Fibroblast of villous mesenchyme (primary cell): ENCODE measurements around the gene INSR. TPM values are rescaled to one million over a fixed set of nuclear protein-coding genes. Genes with fewer than 3 reads are reported as not detected.
"Not testable (repeated sequence)": the region's sequence is repeated elsewhere in the genome, so short reads cannot be mapped to it uniquely, and the experiment has no call there.

Experiments
- DNase-seq: peaks from one replicate; pipeline ENCODE4 v3.0.0-alpha.2; 2010; ENCODE audit warnings: low read depth
- H3K4me3 ChIP-seq: 2 replicates; pipeline ENCODE4 v1.5.1; 2011; ENCODE audit warnings: low read depth, mild to moderate bottlenecking, low read length
- total RNA-seq: library from RNA; depleted of rRNA; stranded (reverse); fragments of >200 nt; gene quantifications from 2 replicates; pipeline ENCODE4 v1.2.3, GENCODE V29; 2012
- TF ChIP-seq, protein P1 (sequence below): IDR thresholded peaks from 2 replicates; pipeline ENCODE4 v1.5.1; 2012; ENCODE audit warnings: low read depth, mild to moderate bottlenecking, low read length; ENCODE audit not compliant: insufficient read depth

INSR gene
- total RNA-seq, 1 donor: 3.0 TPM

DNA sequence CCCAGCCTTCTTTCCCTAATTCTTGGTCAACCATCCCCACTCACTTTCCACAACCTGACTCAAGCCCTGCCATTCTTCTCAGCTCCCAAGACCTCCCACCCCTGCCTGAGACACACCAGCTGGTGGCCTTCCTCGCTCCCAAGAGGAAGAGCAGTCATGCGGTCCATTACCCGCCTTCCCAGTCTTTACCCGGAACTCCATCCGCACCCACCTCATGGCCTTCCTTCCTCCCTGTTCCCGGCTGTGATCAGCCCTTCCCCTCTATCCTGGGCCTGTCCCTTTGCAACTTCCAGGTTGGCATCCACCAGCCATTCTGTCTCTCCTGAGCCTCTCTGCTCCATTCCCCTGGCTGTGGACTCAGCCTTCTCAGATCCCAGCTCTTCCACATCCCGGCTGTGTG, 18.6 kb upstream of the INSR start:
- TF ChIP-seq, protein P1, sequence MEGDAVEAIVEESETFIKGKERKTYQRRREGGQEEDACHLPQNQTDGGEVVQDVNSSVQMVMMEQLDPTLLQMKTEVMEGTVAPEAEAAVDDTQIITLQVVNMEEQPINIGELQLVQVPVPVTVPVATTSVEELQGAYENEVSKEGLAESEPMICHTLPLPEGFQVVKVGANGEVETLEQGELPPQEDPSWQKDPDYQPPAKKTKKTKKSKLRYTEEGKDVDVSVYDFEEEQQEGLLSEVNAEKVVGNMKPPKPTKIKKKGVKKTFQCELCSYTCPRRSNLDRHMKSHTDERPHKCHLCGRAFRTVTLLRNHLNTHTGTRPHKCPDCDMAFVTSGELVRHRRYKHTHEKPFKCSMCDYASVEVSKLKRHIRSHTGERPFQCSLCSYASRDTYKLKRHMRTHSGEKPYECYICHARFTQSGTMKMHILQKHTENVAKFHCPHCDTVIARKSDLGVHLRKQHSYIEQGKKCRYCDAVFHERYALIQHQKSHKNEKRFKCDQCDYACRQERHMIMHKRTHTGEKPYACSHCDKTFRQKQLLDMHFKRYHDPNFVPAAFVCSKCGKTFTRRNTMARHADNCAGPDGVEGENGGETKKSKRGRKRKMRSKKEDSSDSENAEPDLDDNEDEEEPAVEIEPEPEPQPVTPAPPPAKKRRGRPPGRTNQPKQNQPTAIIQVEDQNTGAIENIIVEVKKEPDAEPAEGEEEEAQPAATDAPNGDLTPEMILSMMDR: no peak
- no peak for DNase-seq
- no peak overlapping the region for H3K4me3 ChIP-seq

DNA sequence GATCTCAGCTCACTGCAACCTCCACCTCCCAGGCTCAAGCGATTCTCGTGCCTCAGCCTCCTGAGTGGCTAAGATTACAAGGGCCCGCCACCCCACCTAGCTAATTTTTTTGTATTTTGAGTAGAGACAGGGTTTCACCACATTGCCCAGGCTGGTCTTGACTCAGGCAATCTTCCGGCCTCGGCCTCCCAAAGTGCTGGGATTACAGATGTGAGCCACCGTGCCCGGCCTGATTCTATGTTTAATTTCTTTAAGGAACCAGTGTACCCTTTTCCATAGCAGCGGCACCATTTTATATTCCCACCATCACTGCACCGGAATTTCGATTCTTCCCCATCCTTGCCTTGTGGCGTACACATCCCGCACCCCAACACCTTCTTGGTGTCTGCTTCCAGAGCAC, 17.7 kb upstream of the INSR start:
- no peak for DNase-seq
- TF ChIP-seq, protein P1: no peak
- no peak overlapping the region for H3K4me3 ChIP-seq

DNA sequence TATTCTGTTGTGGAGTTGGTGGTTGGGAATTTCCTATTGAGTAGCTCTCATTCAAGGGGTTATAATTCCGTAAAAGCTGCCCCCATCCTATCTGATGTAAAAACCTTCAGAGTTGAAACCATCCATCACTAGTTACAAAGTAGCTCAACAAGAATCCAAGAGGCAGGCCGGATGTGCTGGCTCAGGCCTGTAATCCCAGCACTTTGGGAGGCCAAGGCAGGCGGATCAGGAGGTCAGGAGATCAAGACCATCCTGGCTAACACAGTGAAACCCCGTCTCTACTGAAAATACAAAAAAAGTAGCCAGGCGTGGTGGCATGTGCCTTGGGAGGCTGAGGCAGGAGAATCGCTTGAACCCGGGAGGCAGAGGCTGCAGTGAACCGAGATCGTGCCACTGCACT, 14.1 kb upstream of the INSR start:
- DNase-seq, H3K4me3 ChIP-seq: not testable (repeated sequence)

DNA sequence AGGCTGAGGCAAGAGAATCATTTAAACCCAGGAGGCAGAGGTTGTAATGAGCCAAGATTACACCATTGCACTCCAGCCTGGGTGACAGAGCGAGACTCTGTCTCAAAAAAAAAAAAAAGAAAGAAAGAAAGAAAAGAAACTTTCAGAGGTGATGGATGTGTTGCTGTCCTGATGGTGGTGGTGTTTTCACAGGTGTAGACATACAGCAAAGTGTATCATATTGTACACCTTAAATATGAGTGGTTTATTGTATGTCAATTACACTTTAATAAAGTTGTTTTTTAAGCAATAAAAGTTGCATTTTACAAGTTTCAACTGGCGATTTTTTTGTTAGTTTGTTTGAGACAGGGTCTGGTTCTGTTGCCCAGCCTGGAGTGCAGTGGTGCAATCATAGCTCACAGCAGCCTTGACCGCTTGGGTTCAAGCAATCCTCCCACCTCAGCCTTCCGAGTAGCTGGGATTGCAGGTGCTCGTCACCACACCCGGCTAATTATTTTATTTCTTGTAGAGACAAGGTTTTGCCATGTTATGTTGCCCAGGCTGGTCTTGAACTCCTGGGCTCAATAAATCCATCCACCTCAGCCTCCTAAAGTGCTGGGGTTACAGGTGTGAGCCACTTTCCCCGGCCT, 13.5 kb upstream of the INSR start:
- no peak for DNase-seq
- no peak overlapping the region for H3K4me3 ChIP-seq
- TF ChIP-seq, protein P1: no peak

DNA sequence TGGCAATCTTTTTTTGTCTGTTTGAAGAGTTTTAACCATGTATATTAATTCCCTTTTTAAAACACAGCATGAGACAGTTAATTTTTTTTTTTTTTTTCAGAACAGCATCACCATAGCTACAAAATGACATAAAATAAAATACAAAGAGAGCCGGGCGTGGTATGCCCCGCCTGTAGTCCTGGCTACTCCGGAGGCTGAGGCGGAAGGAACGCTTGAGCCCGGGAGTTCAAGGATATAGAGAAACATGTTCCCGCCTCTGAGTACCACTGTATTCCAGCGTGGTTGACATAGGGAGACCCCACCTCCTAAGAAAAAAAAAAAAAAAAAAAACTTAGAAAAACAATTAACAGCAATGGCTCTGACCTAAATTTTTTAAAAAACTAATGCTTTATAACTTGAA, 10.0 kb upstream of the INSR start:
- TF ChIP-seq, protein P1: no peak
- DNase-seq: no peak
- no peak overlapping the region for H3K4me3 ChIP-seq

DNA sequence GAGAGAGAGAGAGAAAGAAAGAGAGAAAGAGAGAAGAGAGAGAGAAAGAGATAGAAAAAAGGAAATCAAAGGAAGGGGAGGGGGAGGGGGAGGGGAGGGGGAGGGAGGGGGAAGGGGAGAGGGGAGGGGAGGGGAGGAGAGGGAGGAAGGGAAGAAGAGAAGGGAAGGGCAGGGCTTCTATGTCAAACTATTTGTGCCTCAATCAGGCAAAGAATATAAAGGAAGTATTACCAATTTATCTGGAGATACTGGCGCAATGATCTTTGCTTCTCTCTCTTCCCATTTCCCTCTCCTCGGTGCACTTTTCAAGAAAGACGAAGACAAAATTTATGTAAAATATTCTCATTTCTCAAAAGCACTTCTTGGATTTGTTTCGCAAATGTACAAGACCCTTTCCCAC, 9.3 kb upstream of the INSR start:
- no peak overlapping the region for H3K4me3 ChIP-seq
- TF ChIP-seq, protein P1: no peak
- DNase-seq: no peak

DNA sequence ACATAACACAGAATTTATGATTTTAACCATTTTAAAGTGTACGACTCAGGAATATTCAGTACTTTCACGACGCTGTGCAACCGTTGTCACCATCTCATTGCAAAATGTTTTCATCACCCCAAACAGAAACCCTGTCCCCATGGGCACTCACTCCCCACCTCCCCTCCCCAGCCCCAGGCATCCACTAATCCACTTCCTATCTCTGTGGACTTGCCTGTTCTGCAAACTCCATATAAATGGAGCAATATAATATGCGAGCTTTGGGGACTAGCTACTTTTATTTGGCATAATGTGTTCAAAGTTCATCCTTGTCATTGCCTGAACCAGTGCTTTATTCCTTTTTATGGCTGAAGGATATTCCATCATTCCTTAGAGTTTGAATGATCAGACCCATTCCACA, 7.3 kb upstream of the INSR start:
- TF ChIP-seq, protein P1: no peak
- H3K4me3 ChIP-seq: no peak overlapping the region
- no peak for DNase-seq
